ENCODE data around the gene VPS33B.

The VPS33B gene

DNA sequence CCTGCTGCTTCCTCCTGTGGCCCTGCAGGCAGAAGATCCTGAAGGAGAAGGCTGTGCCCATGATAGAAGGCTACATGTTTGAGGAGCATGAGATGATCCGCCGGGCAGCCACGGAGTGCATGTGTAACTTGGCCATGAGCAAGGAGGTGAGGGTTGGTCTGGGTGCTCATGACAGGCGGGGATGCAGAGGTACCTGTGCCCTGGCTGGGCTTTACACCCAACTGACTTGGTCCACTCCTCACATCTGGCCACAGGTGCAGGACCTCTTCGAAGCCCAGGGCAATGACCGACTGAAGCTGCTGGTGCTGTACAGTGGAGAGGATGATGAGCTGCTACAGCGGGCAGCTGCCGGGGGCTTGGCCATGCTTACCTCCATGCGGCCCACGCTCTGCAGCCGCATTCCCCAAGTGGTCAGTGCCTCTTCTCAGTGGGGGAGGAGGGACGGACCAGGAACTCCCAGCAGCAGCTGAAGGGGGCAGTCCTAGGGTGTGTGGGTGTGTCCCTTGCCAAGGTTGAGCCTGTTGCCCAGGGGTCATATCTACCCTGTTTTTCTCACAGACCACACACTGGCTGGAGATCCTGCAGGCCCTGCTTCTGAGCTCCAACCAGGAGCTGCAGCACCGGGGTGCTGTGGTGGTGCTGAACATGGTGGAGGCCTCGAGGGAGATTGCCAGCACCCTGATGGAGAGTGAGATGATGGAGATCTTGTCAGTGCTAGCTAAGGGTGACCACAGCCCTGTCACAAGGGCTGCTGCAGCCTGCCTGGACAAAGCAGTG is 69.3 kb downstream of the VPS33B start:
- Histone ChIP-seq H3K9me3 (ENCODE audit: insufficient read depth, low read depth, low read length) (no peaks in the 10 kb centered on the region), H3K9ac (ENCODE audit: low read depth, low read length, poor library complexity, severe bottlenecking) (no peak overlapping the region), H3K9me2 (replicated peaks; ENCODE audit: low read depth, low read length) (no peaks in the 10 kb centered on the region), H3K4me2 (ENCODE audit: low read depth, low read length, poor library complexity, severe bottlenecking) (no peak overlapping the region), H3K36me3 (ENCODE audit: insufficient read depth, low read length) (peaks cover 41% of the 10 kb centered on the region; the same call in 1 of the 2 replicates), H3K79me2 (ENCODE audit: insufficient read depth, low read length) (peaks cover 32% of the 10 kb centered on the region), H3K4me1 (ENCODE audit: insufficient read depth, low read length, poor library complexity, severe bottlenecking) (peaks cover 21% of the 10 kb centered on the region), H2AFZ (ENCODE audit: low read length) (no peak overlapping the region), H3K27me3 (ENCODE audit: insufficient read depth, low read length, poor library complexity, severe bottlenecking) (no peaks in the 10 kb centered on the region), H4K20me1 (ENCODE audit: insufficient read depth, low read length, poor library complexity, severe bottlenecking) (peaks cover 8% of the 10 kb centered on the region), H3F3A (ENCODE audit: low read depth) (no peaks in the 10 kb centered on the region), H3K4me3 (ENCODE audit: low read length, poor library complexity, severe bottlenecking) (no peak overlapping the region)
- TF ChIP-seq, protein P1, sequence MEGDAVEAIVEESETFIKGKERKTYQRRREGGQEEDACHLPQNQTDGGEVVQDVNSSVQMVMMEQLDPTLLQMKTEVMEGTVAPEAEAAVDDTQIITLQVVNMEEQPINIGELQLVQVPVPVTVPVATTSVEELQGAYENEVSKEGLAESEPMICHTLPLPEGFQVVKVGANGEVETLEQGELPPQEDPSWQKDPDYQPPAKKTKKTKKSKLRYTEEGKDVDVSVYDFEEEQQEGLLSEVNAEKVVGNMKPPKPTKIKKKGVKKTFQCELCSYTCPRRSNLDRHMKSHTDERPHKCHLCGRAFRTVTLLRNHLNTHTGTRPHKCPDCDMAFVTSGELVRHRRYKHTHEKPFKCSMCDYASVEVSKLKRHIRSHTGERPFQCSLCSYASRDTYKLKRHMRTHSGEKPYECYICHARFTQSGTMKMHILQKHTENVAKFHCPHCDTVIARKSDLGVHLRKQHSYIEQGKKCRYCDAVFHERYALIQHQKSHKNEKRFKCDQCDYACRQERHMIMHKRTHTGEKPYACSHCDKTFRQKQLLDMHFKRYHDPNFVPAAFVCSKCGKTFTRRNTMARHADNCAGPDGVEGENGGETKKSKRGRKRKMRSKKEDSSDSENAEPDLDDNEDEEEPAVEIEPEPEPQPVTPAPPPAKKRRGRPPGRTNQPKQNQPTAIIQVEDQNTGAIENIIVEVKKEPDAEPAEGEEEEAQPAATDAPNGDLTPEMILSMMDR (conservative IDR thresholded peaks at IDR 0.05; ENCODE audit: low read length) = no peak
- no peak for TF ChIP-seq EZH2phosphoT487 (IDR thresholded peaks at IDR 0.05; ENCODE audit: borderline replicate concordance)

DNA sequence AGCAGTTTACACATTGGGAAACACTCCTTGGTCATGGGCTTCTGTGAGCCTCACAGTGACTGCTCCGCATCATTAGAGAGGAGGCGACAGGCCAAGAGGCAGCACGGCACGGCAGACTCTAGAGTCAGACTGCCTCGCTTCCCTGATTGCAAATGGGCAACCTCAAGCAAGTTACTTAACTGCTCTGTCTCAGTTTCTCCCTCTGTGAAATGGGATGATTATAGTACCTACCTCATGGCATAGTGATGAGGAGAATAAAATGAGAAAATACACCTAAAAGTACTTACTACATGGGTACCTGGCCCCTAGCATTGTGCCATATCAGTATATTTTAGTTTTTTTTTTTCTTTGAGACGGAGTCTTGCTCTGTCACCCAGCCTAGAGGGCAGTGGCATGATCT is 71.7 kb downstream of the VPS33B start:
- Histone ChIP-seq H3K9me2 (replicated peaks; ENCODE audit: low read depth, low read length) (no peaks in the 10 kb centered on the region), H3K79me2 (ENCODE audit: insufficient read depth, low read length) (peaks cover 8% of the 10 kb centered on the region), H4K20me1 (ENCODE audit: insufficient read depth, low read length, poor library complexity, severe bottlenecking) (peaks cover 5% of the 10 kb centered on the region), H3K9ac (ENCODE audit: low read depth, low read length, poor library complexity, severe bottlenecking) (no peak overlapping the region), H3K36me3 (ENCODE audit: insufficient read depth, low read length) (peaks cover 58% of the 10 kb centered on the region; the same call in 1 of the 2 replicates), H2AFZ (ENCODE audit: low read length) (no peak overlapping the region), H3K4me3 (ENCODE audit: low read length, poor library complexity, severe bottlenecking) (no peak overlapping the region), H3K27me3 (ENCODE audit: insufficient read depth, low read length, poor library complexity, severe bottlenecking) (no peaks in the 10 kb centered on the region), H3F3A (ENCODE audit: low read depth) (no peaks in the 10 kb centered on the region), H3K9me3 (ENCODE audit: insufficient read depth, low read depth, low read length) (no peaks in the 10 kb centered on the region), H3K4me2 (ENCODE audit: low read depth, low read length, poor library complexity, severe bottlenecking) (no peak overlapping the region), H3K4me1 (ENCODE audit: insufficient read depth, low read length, poor library complexity, severe bottlenecking) (peaks cover 8% of the 10 kb centered on the region)
- TF ChIP-seq, protein P1 (conservative IDR thresholded peaks at IDR 0.05; ENCODE audit: low read length) = no peak
- no peak for TF ChIP-seq EZH2phosphoT487 (IDR thresholded peaks at IDR 0.05; ENCODE audit: borderline replicate concordance)

DNA sequence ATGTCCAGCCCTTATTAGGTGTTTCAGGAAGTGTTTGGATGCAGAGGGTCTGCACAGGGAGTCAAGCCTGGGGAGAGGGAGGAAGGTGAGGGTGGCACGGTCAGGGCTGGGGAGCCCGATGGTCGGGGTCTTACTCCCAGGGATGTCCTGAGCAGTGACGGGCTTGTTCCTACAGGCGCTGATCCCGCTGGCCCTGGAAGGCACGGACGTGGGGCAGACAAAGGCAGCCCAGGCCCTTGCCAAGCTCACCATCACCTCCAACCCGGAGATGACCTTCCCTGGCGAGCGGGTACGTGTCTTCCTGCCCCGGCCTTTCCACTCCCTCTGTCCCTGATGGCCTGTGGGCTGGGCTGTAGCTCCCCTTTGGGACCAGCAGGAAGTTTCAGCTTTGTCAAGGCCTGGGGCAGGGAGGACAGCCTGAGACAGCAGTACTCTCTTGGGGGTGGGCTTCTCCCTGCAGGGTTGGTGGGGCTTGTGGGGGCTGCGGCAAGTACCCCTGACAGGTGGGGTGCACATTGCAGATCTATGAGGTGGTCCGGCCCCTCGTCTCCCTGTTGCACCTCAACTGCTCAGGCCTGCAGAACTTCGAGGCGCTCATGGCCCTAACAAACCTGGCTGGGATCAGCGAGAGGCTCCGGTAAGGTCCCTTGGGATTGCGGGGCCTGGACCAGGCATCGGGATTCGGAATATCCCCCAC is 72.3 kb downstream of the VPS33B start:
- H3K79me2 ChIP-seq (ENCODE audit: insufficient read depth, low read length) = peaks cover 2% of the 10 kb centered on the region; the same call in 1 of the 2 replicates
- no peaks in the 10 kb centered on the region for H3F3A ChIP-seq (ENCODE audit: low read depth)
- H3K27me3 ChIP-seq (ENCODE audit: insufficient read depth, low read length, poor library complexity, severe bottlenecking) = no peaks in the 10 kb centered on the region
- no peaks in the 10 kb centered on the region for H3K9me3 ChIP-seq (ENCODE audit: insufficient read depth, low read depth, low read length)
- H3K4me1 ChIP-seq (ENCODE audit: insufficient read depth, low read length, poor library complexity, severe bottlenecking) = peaks cover 7% of the 10 kb centered on the region
- H3K9ac ChIP-seq (ENCODE audit: low read depth, low read length, poor library complexity, severe bottlenecking) = no peak overlapping the region
- no peak overlapping the region for H3K4me3 ChIP-seq (ENCODE audit: low read length, poor library complexity, severe bottlenecking)
- H3K9me2 ChIP-seq (replicated peaks; ENCODE audit: low read depth, low read length) = no peaks in the 10 kb centered on the region
- TF ChIP-seq, protein P1 (conservative IDR thresholded peaks at IDR 0.05; ENCODE audit: low read length) = no peak
- TF ChIP-seq EZH2phosphoT487 (IDR thresholded peaks at IDR 0.05; ENCODE audit: borderline replicate concordance) = no peak
- H2AFZ ChIP-seq (ENCODE audit: low read length) = no peak overlapping the region
- no peak overlapping the region for H3K4me2 ChIP-seq (ENCODE audit: low read depth, low read length, poor library complexity, severe bottlenecking)
- H3K36me3 ChIP-seq (ENCODE audit: insufficient read depth, low read length) = peaks cover 59% of the 10 kb centered on the region; the same call in 1 of the 2 replicates
- no peaks in the 10 kb centered on the region for H4K20me1 ChIP-seq (ENCODE audit: insufficient read depth, low read length, poor library complexity, severe bottlenecking)

All from Loucy (cell line).